Naive thymus-derived CD4-positive, alpha-beta T cell (primary cell): ENCODE measurements around the gene GPX4. TPM values are rescaled to one million over a fixed set of nuclear protein-coding genes. Genes with fewer than 3 reads are reported as not detected.

ENCODE experiments used
- ATAC-seq: fragments of 150-1000 bp; cut with Tn5 transposase; 2 replicates; pipeline ENCODE4 v1.10.0; 2021; ENCODE audit warnings: mild to moderate bottlenecking, moderate library complexity
- CTCF ChIA-PET: fragments of 350-600 bp; sonication (Branson Sonifier 250); formaldehyde crosslinking; loops from one replicate; lab custom pipeline; 2021; ENCODE audit warnings: antibody characterized with exemption; lab: Charles Lee
- POLR2A ChIA-PET: fragments of 350-600 bp; sonication (Branson Sonifier 250); formaldehyde crosslinking; loops from one replicate; lab custom pipeline; 2021; ENCODE audit warnings: antibody characterized with exemption, inconsistent platforms; lab: Charles Lee
- DNase-seq, 9 donors: peaks; one replicate each; pipeline versions ENCODE4 v3.0.0 to v3.0.0-alpha.2; 2020 to 2022; ENCODE audit warnings: mixed read lengths in 1 of 9
- H3K27ac ChIP-seq: one replicate; pipeline ENCODE4 v1.7.0; 2013; ENCODE audit warnings: mild to moderate bottlenecking, low read depth, low read length, moderate library complexity
- H3K27me3 ChIP-seq, 2 donors: one replicate each; pipeline ENCODE4 v1.7.0; 2013; ENCODE audit warnings: low read length in 2 of 2, mild to moderate bottlenecking in 2 of 2, moderate library complexity in 2 of 2; ENCODE audit not compliant: control insufficient read depth in 2 of 2, insufficient read depth in 2 of 2
- H3K36me3 ChIP-seq, 3 experiments: 1 replicate in 2 of 3; 2 replicates in 1 of 3; pipeline ENCODE4 v1.7.0; 2013; ENCODE audit warnings: low read length in 3 of 3, mild to moderate bottlenecking in 3 of 3, moderate library complexity in 1 of 3; ENCODE audit not compliant: insufficient read depth in 3 of 3, control insufficient read depth in 2 of 3
- H3K4me1 ChIP-seq, 2 donors: one replicate each; pipeline ENCODE4 v1.7.0; 2013; ENCODE audit warnings: low read length in 2 of 2, mild to moderate bottlenecking in 2 of 2, moderate library complexity in 1 of 2; ENCODE audit not compliant: control insufficient read depth in 2 of 2, insufficient read depth in 2 of 2
- H3K4me3 ChIP-seq: 2 replicates; pipeline ENCODE4 v1.7.0; 2013; ENCODE audit warnings: mild to moderate bottlenecking, low read length
- H3K9me3 ChIP-seq, 3 experiments: 1 replicate in 2 of 3; 2 replicates in 1 of 3; pipeline ENCODE4 v1.7.0; 2013; ENCODE audit warnings: low read length in 3 of 3; ENCODE audit not compliant: control insufficient read depth in 2 of 3
- H3K27ac Mint-ChIP-seq, 9 donors: one replicate each; pipeline ENCODE4 v1.8.0; 2020 to 2022; ENCODE audit warnings: mixed read lengths in 9 of 9, mild to moderate bottlenecking in 8 of 9, moderate library complexity in 5 of 9, inconsistent platforms in 2 of 9
- H3K27me3 Mint-ChIP-seq, 5 donors: one replicate each; pipeline ENCODE4 v1.8.0; 2021 to 2022; ENCODE audit warnings: mixed read lengths in 5 of 5, mild to moderate bottlenecking in 1 of 5
- H3K36me3 Mint-ChIP-seq, 5 donors: one replicate each; pipeline ENCODE4 v1.8.0; 2020 to 2022; ENCODE audit warnings: mixed read lengths in 5 of 5, mild to moderate bottlenecking in 3 of 5, inconsistent platforms in 1 of 5
- H3K4me1 Mint-ChIP-seq, 7 donors: one replicate each; pipeline ENCODE4 v1.8.0; 2020 to 2022; ENCODE audit warnings: mixed read lengths in 7 of 7, mild to moderate bottlenecking in 3 of 7, inconsistent platforms in 1 of 7
- H3K4me3 Mint-ChIP-seq, 10 donors: one replicate each; pipeline ENCODE4 v1.8.0; 2020 to 2022; ENCODE audit warnings: mild to moderate bottlenecking in 10 of 10, mixed read lengths in 10 of 10, moderate library complexity in 6 of 10, inconsistent platforms in 2 of 10
- H3K9me3 Mint-ChIP-seq, 11 donors: one replicate each; pipeline ENCODE4 v1.8.0; 2020 to 2022; ENCODE audit warnings: mixed read lengths in 11 of 11, mild to moderate bottlenecking in 4 of 11, inconsistent platforms in 1 of 11, moderate library complexity in 1 of 11
- intact Hi-C, 2 donors: fragments of 100-400 bp; cut with micrococcal nuclease; formaldehyde crosslinking; loops; one replicate each; pipeline ENCODE4 v1.15.1; 2023
- polyA plus RNA-seq, 2 donors: library from polyadenylated mRNA; unstranded; fragments of 300-500 nt; fragmentation: Illumina TruSeq; gene quantifications; one replicate each; pipeline ENCODE4 v1.2.3, GENCODE V29; 2021
- total RNA-seq, 6 experiments: library from RNA in 5 of 6; stranded (reverse) in 5 of 6; gene quantifications; 1 replicate in 5 of 6; 2 replicates in 1 of 6; pipeline ENCODE4 v1.2.3 and lab custom pipeline; 2021 to 2026

GPX4 gene
- total and polyA plus RNA-seq, 7 experiments from 2014 or later = 122 to 522 (median 228) TPM

DNA sequence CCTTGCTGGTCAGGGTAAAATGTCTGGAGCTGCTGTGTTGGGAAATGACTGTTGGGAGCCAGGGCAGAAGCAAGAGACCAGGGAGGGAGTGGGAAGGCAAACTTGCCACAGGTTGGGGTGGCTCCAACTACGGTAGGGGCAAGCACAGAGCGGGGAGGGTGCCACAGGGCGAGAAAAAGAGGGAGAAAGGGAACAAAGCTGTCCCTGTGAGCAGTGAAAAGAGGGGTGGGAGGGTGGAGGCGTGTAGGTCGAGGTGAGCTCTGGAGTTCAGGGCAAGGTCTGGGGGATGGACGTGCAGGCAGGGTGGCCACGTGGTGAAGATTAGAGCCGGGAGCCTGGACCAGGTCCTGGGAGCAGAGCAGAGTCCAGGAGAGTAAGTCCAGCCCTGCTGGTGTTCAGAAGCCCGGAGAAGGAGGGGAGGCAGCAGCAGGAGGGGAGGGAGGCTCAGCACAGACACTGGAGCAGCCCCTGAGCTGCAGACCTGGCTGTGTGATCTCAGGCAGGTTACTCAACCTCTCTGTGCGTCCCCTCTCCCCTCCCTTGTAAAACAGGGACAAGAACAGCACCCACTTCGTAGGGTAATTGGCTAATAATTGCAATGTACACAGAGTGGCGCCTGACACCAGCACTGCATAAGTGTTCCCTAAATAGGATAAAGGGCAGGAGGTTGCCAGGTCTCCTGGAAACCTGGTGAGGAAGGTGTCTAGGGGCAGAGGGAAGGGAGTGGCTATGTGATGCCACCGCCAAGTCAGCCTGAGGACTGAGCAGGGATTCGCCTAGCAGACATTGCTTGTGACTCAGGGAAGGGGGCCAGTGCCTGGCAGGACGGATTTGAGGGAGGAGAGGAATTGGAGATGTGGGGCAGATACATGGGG lies 5.4 kb upstream of the GPX4 start:
- H3K9me3 Mint-ChIP-seq = peaks cover 0 to 6% (median 0%) of the 10 kb centered on the region in 11 donors
- H3K4me3 Mint-ChIP-seq = peak overlapping the region in 6 of 10 donors; percentile 13 to 56 (median 42)

DNA sequence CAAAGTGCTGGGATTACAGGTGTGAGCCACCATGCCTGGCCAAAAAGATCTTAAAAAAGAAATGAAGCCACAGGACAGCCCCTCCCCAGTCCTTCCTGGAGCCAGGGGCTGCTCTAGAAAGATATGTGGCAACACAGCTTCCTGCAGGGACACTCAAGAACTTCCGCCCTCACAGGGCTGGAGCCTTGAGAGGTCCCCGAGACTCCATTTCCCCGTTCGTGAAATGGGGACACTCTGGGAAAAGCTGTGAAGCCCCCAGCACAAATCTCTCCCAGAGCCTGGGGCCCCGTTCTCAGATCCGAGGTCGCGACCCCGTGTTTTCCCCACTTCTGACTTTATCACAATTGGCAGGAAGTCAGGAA lies 2.5 kb upstream of the GPX4 start:
- Mint-ChIP-seq H3K4me3 (peak overlapping the region; percentile 52 to 81 (median 60)), H3K4me1 (peaks cover 20 to 61% (median 44%) of the 10 kb centered on the region in 7 donors), H3K27ac (peak overlapping the region; percentile 73 to 96 (median 85)), H3K9me3 (peaks cover 0 to 6% (median 0%) of the 10 kb centered on the region in 11 donors), H3K36me3 (peaks cover 0 to 10% (median 0%) of the 10 kb centered on the region in 5 donors), H3K27me3 (no peaks in the 10 kb centered on the region)
- H3K36me3 ChIP-seq = peaks cover 0 to 10% (median 0%) of the 10 kb centered on the region in 3 experiments
- no peaks in the 10 kb centered on the region for H3K27me3 ChIP-seq
- peak overlapping the region; percentile 68 for H3K27ac ChIP-seq
- H3K9me3 ChIP-seq = no peaks in the 10 kb centered on the region
- ChIA-PET POLR2A (interaction anchor here (0.8 to 38.6 kb wide), 4 partner anchors 28 to 167 kb away, joined by 3 to 2022 read pairs (median 5); partner anchors contain the start of genes ARHGAP45 and CIRBP), CTCF (interaction anchor here (0.9 to 1.3 kb wide), 4 partner anchors 10 to 37 kb away, joined by 3 read pairs; partner anchors contain the start of gene ARHGAP45)
- no peak for ATAC-seq
- H3K4me3 ChIP-seq = peak overlapping the region; percentile 38
- H3K4me1 ChIP-seq = peaks cover 13 to 20% of the 10 kb centered on the region in 2 donors
- intact Hi-C loops = loop anchor here in 1 of 2 donors (5.0 kb wide), 1 partner anchor 34 kb away; the partner anchor contains the start of gene ARHGAP45
- no peak for DNase-seq

More for the DNA sequence above, 5.4 kb upstream of the GPX4 start:
- Histone ChIP-seq H3K36me3 (peaks cover 0 to 8% (median 0%) of the 10 kb centered on the region in 3 experiments), H3K9me3 (no peaks in the 10 kb centered on the region), H3K27ac (no peak overlapping the region), H3K4me1 (peaks cover 26 to 38% of the 10 kb centered on the region in 2 donors), H3K27me3 (no peaks in the 10 kb centered on the region), H3K4me3 (no peak overlapping the region)
- DNase-seq = no peak
- peaks cover 20 to 75% (median 57%) of the 10 kb centered on the region in 7 donors for H3K4me1 Mint-ChIP-seq
- CTCF ChIA-PET = no interaction called here
- H3K36me3 Mint-ChIP-seq = peaks cover 0 to 13% (median 0%) of the 10 kb centered on the region in 5 donors
- intact Hi-C loops = no loop called here
- H3K27ac Mint-ChIP-seq = peak overlapping the region in 8 of 9 donors; percentile 38 to 91 (median 69)
- POLR2A ChIA-PET = interaction anchor here (1.3 to 38.6 kb wide), 2 partner anchors 25 to 171 kb away, joined by 4 to 2022 read pairs; partner anchors contain the start of genes ARHGAP45 and CIRBP
- H3K27me3 Mint-ChIP-seq = no peaks in the 10 kb centered on the region
- no peak for ATAC-seq

DNA sequence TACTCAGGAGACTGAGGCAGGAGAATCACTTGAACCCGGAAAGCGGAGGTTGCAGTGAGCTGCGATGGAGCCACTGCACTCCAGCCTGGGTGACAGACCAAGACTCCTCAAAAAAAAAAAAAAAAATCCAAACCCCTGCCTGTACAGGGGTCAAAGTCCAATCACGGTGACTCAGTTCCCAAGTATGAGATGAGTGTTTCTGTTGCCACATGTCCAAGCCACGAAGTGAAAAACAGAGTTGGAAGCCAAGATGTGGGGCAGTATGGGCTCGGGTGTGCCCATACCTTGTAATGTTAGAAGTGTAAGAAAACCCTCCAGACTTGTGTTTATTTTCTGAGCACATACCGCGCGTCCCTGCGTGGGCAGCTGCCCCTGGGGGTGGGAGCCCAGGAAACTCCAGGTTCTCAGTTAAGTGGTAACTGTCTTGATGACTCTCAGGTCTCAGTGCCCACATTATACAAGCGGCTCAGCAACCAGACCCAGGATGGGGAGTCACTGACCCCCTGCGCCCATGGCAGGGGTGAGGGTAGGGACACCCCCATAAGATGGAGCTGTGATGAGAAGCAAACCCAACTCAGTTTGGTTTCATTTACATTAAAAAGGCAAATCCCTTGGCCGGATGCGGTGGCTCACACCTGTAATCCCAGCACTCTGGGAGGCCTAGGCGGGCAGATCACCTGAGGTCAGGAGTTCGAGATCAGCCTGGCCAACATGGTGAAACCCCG lies 1.2 kb upstream of the GPX4 start:
- no peaks in the 10 kb centered on the region for H3K27me3 Mint-ChIP-seq
- peaks cover 20 to 59% (median 45%) of the 10 kb centered on the region in 7 donors for H3K4me1 Mint-ChIP-seq
- peaks cover 0 to 6% (median 0%) of the 10 kb centered on the region in 11 donors for H3K9me3 Mint-ChIP-seq
- H3K27ac ChIP-seq = peak overlapping the region; percentile 79
- H3K36me3 Mint-ChIP-seq = peaks cover 0 to 13% (median 0%) of the 10 kb centered on the region in 5 donors
- peak overlapping the region; percentile 79 to 96 (median 93) for H3K27ac Mint-ChIP-seq
- ChIA-PET CTCF (interaction anchor here (0.6 to 1.5 kb wide), 5 partner anchors 18 to 96 kb away, joined by 3 to 5 read pairs (median 3); partner anchors contain the start of gene ARHGAP45), POLR2A (interaction anchor here (0.5 to 38.6 kb wide), 15 partner anchors 8 to 167 kb away, joined by 3 to 2022 read pairs (median 5); partner anchors contain the start of genes ABCA7, ARHGAP45 and CIRBP)
- intact Hi-C loops = loop anchor here (1.0 to 5.0 kb wide), 8 partner anchors 7 to 177 kb away; partner anchors contain the start of genes POLR2E (in 2 of the 2), ARHGAP45 (in 1 of the 2), CIRBP (in 1 of the 2) and RNU6-2 (in 1 of the 2)
- no peak overlapping the region for H3K4me3 ChIP-seq
- H3K36me3 ChIP-seq = peaks cover 0 to 23% (median 0%) of the 10 kb centered on the region in 3 experiments
- peak overlapping the region; percentile 29 to 81 (median 74) for H3K4me3 Mint-ChIP-seq
- ATAC-seq (no peak), DNase-seq (peak in 1 of 9 donors; percentile 77)
- H3K9me3 ChIP-seq = no peaks in the 10 kb centered on the region
- H3K4me1 ChIP-seq = peaks cover 13 to 18% of the 10 kb centered on the region in 2 donors
- H3K27me3 ChIP-seq = no peaks in the 10 kb centered on the region

DNA sequence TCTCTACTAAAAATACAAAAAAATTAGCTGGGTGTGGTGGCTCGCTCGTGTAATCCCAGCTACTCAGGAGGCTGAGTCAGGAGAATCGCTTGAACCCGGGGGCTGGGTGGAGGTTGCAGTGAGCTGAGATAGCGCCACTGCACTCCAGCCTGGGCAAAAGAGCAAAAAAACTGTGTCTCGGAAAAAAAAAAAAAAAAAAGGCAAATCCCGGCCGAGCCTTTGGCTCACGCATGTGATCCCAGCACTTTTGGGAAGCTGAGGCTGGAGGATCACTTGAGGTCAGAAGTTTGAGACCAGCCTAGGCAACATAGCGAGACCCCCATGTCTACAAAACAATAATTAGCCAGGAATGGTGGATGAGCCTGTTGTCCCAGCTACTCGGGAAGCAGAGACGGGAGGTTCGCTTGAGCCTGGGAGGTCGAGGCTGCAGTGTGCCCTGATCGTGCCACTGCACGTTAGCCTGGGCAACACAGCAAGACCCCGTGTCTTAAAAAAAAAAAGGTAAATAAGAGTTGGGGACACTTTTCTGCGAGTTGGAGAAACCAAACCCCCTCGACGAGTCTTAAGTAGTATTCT lies 574 bp upstream of the GPX4 start:
- DNase-seq (peak in 1 of 9 donors; percentile 52), ATAC-seq (no peak)
- H3K4me1 ChIP-seq = peaks cover 13 to 18% of the 10 kb centered on the region in 2 donors
- Mint-ChIP-seq H3K27me3 (no peaks in the 10 kb centered on the region), H3K4me3 (peak overlapping the region; percentile 66 to 81 (median 75)), H3K27ac (peak overlapping the region; percentile 79 to 96 (median 93)), H3K36me3 (peaks cover 0 to 13% (median 0%) of the 10 kb centered on the region in 5 donors), H3K4me1 (peaks cover 20 to 54% (median 39%) of the 10 kb centered on the region in 7 donors), H3K9me3 (peaks cover 0 to 6% (median 0%) of the 10 kb centered on the region in 11 donors)
- peak overlapping the region; percentile 60 for H3K4me3 ChIP-seq
- no peaks in the 10 kb centered on the region for H3K27me3 ChIP-seq
- intact Hi-C loops = loop anchor here (1.0 to 5.0 kb wide), 8 partner anchors 8 to 178 kb away; partner anchors contain the start of genes POLR2E (in 2 of the 2), ARHGAP45 (in 1 of the 2), CIRBP (in 1 of the 2) and RNU6-2 (in 1 of the 2)
- ChIA-PET CTCF (interaction anchor here (0.6 to 1.5 kb wide), 4 partner anchors 19 to 96 kb away, joined by 3 to 5 read pairs (median 4); no protein-coding TSS in a partner anchor), POLR2A (interaction anchor here (0.7 to 38.6 kb wide), 14 partner anchors 9 to 166 kb away, joined by 3 to 2022 read pairs (median 5); partner anchors contain the start of genes ARHGAP45, CIRBP and RNU6-2)
- H3K9me3 ChIP-seq = no peaks in the 10 kb centered on the region
- peaks cover 0 to 26% (median 0%) of the 10 kb centered on the region in 3 experiments for H3K36me3 ChIP-seq
- peak overlapping the region; percentile 79 for H3K27ac ChIP-seq

DNA sequence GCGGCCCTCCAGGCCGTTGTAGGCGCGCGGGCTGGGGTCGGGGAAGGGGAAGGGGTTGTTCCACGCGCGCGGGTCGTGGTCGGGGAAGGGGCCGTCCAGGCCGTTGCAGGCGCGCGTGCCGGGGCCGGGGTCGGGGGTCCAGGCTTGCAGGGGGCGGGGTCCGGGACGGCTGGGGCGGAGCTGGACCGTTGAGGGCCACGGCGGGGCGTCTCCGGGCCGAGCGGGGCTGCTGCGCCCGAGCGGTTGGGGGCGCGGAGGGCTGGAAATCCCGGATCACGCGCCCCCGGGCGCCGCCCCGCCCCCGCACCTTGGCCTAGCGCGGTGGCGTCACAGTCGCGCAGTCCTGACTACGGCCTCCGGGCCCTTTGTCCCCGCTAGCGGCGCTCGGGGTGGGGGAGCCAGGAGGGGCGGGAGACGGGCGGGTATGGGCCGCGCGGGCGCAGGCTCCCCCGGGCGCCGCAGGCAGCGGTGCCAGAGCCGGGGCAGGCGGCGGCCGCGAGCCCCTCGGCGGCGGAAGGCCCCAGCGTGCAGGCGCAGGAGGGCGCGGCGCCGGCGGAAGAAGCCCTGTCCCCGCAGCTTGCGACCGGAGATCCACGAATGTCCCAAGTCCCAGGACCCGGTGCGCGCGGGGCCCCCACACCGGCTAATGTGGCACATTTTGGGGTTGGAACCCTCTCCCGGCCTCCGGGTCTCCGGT lies 665 bp downstream of the GPX4 start:
- Histone ChIP-seq H3K9me3 (no peaks in the 10 kb centered on the region), H3K27ac (peak overlapping the region; percentile 100), H3K36me3 (peaks cover 0 to 35% (median 0%) of the 10 kb centered on the region in 3 experiments), H3K27me3 (no peaks in the 10 kb centered on the region), H3K4me1 (peaks cover 13 to 18% of the 10 kb centered on the region in 2 donors), H3K4me3 (peak overlapping the region; percentile 79)
- DNase-seq = peak; percentile 55 to 87 (median 67)
- ChIA-PET POLR2A (interaction anchor here (0.6 to 38.6 kb wide), 9 partner anchors 8 to 165 kb away, joined by 3 to 2022 read pairs (median 4); partner anchors contain the start of genes ARHGAP45, CIRBP and RNU6-2), CTCF (interaction anchor here (0.6 kb wide), 1 partner anchor 88 kb away, joined by 3 read pairs; no protein-coding TSS in a partner anchor)
- H3K36me3 Mint-ChIP-seq = peaks cover 0 to 8% (median 0%) of the 10 kb centered on the region in 5 donors
- H3K27ac Mint-ChIP-seq = peak overlapping the region in 6 of 9 donors; percentile 47 to 86 (median 68)
- H3K4me1 Mint-ChIP-seq = peaks cover 15 to 43% (median 33%) of the 10 kb centered on the region in 7 donors
- intact Hi-C loops = loop anchor here (1.0 to 5.0 kb wide), 3 partner anchors 36 to 70 kb away; partner anchors contain the start of genes ARHGAP45 (in 1 of the 2) and SBNO2 (in 1 of the 2)
- H3K27me3 Mint-ChIP-seq = no peaks in the 10 kb centered on the region
- H3K9me3 Mint-ChIP-seq = peaks cover 0 to 3% (median 0%) of the 10 kb centered on the region in 11 donors
- H3K4me3 Mint-ChIP-seq = peak overlapping the region; percentile 60 to 82 (median 77)
- ATAC-seq = peak; percentile 61
